Common myeloid progenitor, CD34-positive (primary cell): Measurements from ENCODE around the gene TOP3B.

Experiments
- CTCF ChIA-PET: fragments of 350-600 bp; sonication (Branson Sonifier 250); formaldehyde crosslinking; loops from one replicate; lab custom pipeline; 2021; ENCODE audit warnings: antibody characterized with exemption; lab: Charles Lee
- POLR2A ChIA-PET: fragments of 350-600 bp; sonication (Branson Sonifier 250); formaldehyde crosslinking; loops from one replicate; lab custom pipeline; 2021; ENCODE audit warnings: antibody characterized with exemption; lab: Charles Lee
- DNase-seq, 3 donors: peaks; one replicate each; pipeline versions ENCODE4 v3.0.0 to v3.0.0-alpha.2; 2013
- H3K27ac ChIP-seq, 2 experiments: 1 replicate in 1 of 2; 2 replicates in 1 of 2; pipeline ENCODE4 v1.7.0; 2013; ENCODE audit warnings: inconsistent platforms in 2 of 2, low read length in 2 of 2, mild to moderate bottlenecking in 2 of 2, low read depth in 1 of 2, moderate library complexity in 1 of 2; ENCODE audit not compliant: severe bottlenecking in 2 of 2, insufficient read depth in 1 of 2, poor library complexity in 1 of 2
- H3K27me3 ChIP-seq, 5 experiments: replicated peaks in 2 of 5; 1 replicate in 3 of 5; 2 replicates in 2 of 5; pipeline versions ENCODE4 v1.6.1 to v1.7.0; 2013; ENCODE audit warnings: low read length in 4 of 5, mild to moderate bottlenecking in 2 of 5, moderate library complexity in 2 of 5, inconsistent platforms in 1 of 5; ENCODE audit not compliant: insufficient read depth in 5 of 5, control insufficient read depth in 4 of 5
- H3K36me3 ChIP-seq, 4 experiments: 1 replicate in 2 of 4; 2 replicates in 2 of 4; pipeline versions ENCODE4 v1.6.1 to v1.7.0; 2013; ENCODE audit warnings: low read length in 3 of 4, control low read depth in 1 of 4, mild to moderate bottlenecking in 1 of 4; ENCODE audit not compliant: control insufficient read depth in 4 of 4, insufficient read depth in 4 of 4
- H3K4me1 ChIP-seq, 4 experiments: 1 replicate in 3 of 4; 2 replicates in 1 of 4; pipeline versions ENCODE4 v1.6.1 to v1.7.1; 2013; ENCODE audit warnings: low read length in 3 of 4, mild to moderate bottlenecking in 3 of 4, control low read depth in 1 of 4, inconsistent platforms in 1 of 4, moderate library complexity in 1 of 4; ENCODE audit not compliant: control insufficient read depth in 4 of 4, insufficient read depth in 4 of 4; ENCODE audit errors: control extremely low read depth in 1 of 4
- H3K4me3 ChIP-seq, 7 experiments: 1 replicate in 4 of 7; 2 replicates in 3 of 7; pipeline versions ENCODE4 v1.5.1 to v1.7.0; 2013; ENCODE audit warnings: mild to moderate bottlenecking in 7 of 7, low read length in 6 of 7, moderate library complexity in 6 of 7, inconsistent platforms in 2 of 7, low read depth in 2 of 7, control low read depth in 1 of 7; ENCODE audit not compliant: insufficient read depth in 4 of 7, control insufficient read depth in 1 of 7; ENCODE audit errors: extremely low read depth in 1 of 7
- H3K9me3 ChIP-seq, 5 experiments: 1 replicate in 4 of 5; 2 replicates in 1 of 5; pipeline versions ENCODE4 v1.6.1 to v1.7.1; 2013; ENCODE audit warnings: low read length in 4 of 5, mild to moderate bottlenecking in 2 of 5, inconsistent platforms in 1 of 5, low read depth in 1 of 5, moderate library complexity in 1 of 5; ENCODE audit not compliant: control insufficient read depth in 4 of 5, insufficient read depth in 2 of 5; ENCODE audit errors: control extremely low read depth in 1 of 5
- WGBS: methylation state at CpG from one replicate; pipeline ENCODE4 v1.1.5; 2013; ENCODE audit not compliant: insufficient coverage; 5-methylcytosine and 5-hydroxymethylcytosine counted together

The TOP3B gene

GRCh38 chr22:21948824-21949568 is 33.6 kb downstream of the TOP3B start:
- 54% methylated on average over 5 of the region's 7 CpGs for WGBS
- ChIA-PET POLR2A (no interaction called here), CTCF (interaction anchor here (1.2 to 10.1 kb wide), 6 partner anchors 10 to 178 kb away, joined by 3 to 182 read pairs (median 4); partner anchors contain the start of gene TOP3B)
- Histone ChIP-seq H3K4me1 (peaks cover 13 to 84% (median 82%) of the 10 kb centered on the region in 4 experiments), H3K27me3 (no peaks in the 10 kb centered on the region), H3K27ac (peak overlapping the region; percentile 42 to 77), H3K4me3 (peak overlapping the region in 1 of 7 experiments; percentile 24), H3K9me3 (no peaks in the 10 kb centered on the region), H3K36me3 (peaks cover 2 to 44% (median 15%) of the 10 kb centered on the region in 4 experiments)
- no peak for DNase-seq

GRCh38 chr22:21948390-21948789 is 34.2 kb downstream of the TOP3B start:
- peaks cover 2 to 50% (median 17%) of the 10 kb centered on the region in 4 experiments for H3K36me3 ChIP-seq
- CTCF ChIA-PET = interaction anchor here (1.1 to 10.1 kb wide), 7 partner anchors 9 to 568 kb away, joined by 3 to 182 read pairs (median 5); partner anchors contain the start of gene TOP3B
- H3K4me3 ChIP-seq = peak overlapping the region in 1 of 7 experiments; percentile 0
- no peak for DNase-seq
- H3K4me1 ChIP-seq = peaks cover 13 to 90% (median 88%) of the 10 kb centered on the region in 4 experiments
- WGBS = 65% methylated on average over 6 of the region's 8 CpGs
- no peaks in the 10 kb centered on the region for H3K9me3 ChIP-seq
- H3K27me3 ChIP-seq = no peaks in the 10 kb centered on the region
- POLR2A ChIA-PET = no interaction called here
- peak overlapping the region; percentile 42 to 77 for H3K27ac ChIP-seq

- peak; percentile 52 to 57 (median 54) for DNase-seq
- ChIA-PET CTCF (interaction anchor here (1.1 to 10.1 kb wide), 5 partner anchors 8 to 569 kb away, joined by 3 to 182 read pairs (median 4); no protein-coding TSS in a partner anchor), POLR2A (no interaction called here)
- 51% methylated on average over 13 of the region's 16 CpGs for WGBS
- Histone ChIP-seq H3K27me3 (no peaks in the 10 kb centered on the region), H3K36me3 (peaks cover 2 to 53% (median 17%) of the 10 kb centered on the region in 4 experiments), H3K27ac (peak overlapping the region; percentile 50 to 77), H3K9me3 (no peaks in the 10 kb centered on the region), H3K4me1 (peaks cover 16 to 98% (median 95%) of the 10 kb centered on the region in 4 experiments), H3K4me3 (peak overlapping the region in 3 of 7 experiments; percentile 11 to 35 (median 14))
Observed at GRCh38 chr22:21947040-21948014, 35.3 kb downstream of the TOP3B start.

GRCh38 chr22:21946262-21946925 is 36.2 kb downstream of the TOP3B start:
- no peak for DNase-seq
- Histone ChIP-seq H3K9me3 (no peaks in the 10 kb centered on the region), H3K4me3 (peak overlapping the region in 2 of 7 experiments; percentile 5 to 11), H3K36me3 (peaks cover 2 to 58% (median 17%) of the 10 kb centered on the region in 4 experiments), H3K4me1 (peaks cover 16 to 99% (median 97%) of the 10 kb centered on the region in 4 experiments), H3K27ac (peak overlapping the region; percentile 50 to 77), H3K27me3 (no peaks in the 10 kb centered on the region)
- CTCF ChIA-PET = interaction anchor here (10.1 kb wide), 1 partner anchor 7 kb away, joined by 182 read pairs; no protein-coding TSS in a partner anchor
- POLR2A ChIA-PET = no interaction called here
- WGBS = 69% methylated on average over 10 of the region's 12 CpGs

GRCh38 chr22:21945453-21946261 is 36.9 kb downstream of the TOP3B start:
- peak overlapping the region; percentile 21 to 77 for H3K27ac ChIP-seq
- POLR2A ChIA-PET = no interaction called here
- peaks cover 16 to 100% (median 99%) of the 10 kb centered on the region in 4 experiments for H3K4me1 ChIP-seq
- H3K9me3 ChIP-seq = no peaks in the 10 kb centered on the region
- no peaks in the 10 kb centered on the region for H3K27me3 ChIP-seq
- 93% methylated on average over 13 of the region's 13 CpGs for WGBS
- CTCF ChIA-PET = interaction anchor here (2.0 to 10.1 kb wide), 2 partner anchors 6 to 8 kb away, joined by 9 to 182 read pairs; partner anchors contain the start of gene PPM1F
- DNase-seq = no peak
- H3K4me3 ChIP-seq = peak overlapping the region in 1 of 7 experiments; percentile 18
- H3K36me3 ChIP-seq = peaks cover 2 to 62% (median 17%) of the 10 kb centered on the region in 4 experiments
